Tibial nerve (tissue), 3 donors: ENCODE results near the gene FADS6.

Experiments used
- POLR2A ChIP-seq, 2 donors: fragments of 450-650 bp; IDR thresholded peaks; one replicate each; pipeline ENCODE4 v1.6.1; 2017; ENCODE audit warnings: antibody characterized with exemption in 2 of 2, mild to moderate bottlenecking in 2 of 2, moderate library complexity in 2 of 2
- TF ChIP-seq, protein P1 (sequence below), 5 experiments: fragments of 200-600 bp in 3 of 5; fragments of 450-650 bp in 2 of 5; sonication (generic) in 3 of 5; IDR thresholded peaks; one replicate each; pipeline ENCODE4 v1.5.1; 2016 to 2019; ENCODE audit warnings: antibody characterized with exemption in 5 of 5, mild to moderate bottlenecking in 3 of 5, moderate library complexity in 2 of 5

DNA sequence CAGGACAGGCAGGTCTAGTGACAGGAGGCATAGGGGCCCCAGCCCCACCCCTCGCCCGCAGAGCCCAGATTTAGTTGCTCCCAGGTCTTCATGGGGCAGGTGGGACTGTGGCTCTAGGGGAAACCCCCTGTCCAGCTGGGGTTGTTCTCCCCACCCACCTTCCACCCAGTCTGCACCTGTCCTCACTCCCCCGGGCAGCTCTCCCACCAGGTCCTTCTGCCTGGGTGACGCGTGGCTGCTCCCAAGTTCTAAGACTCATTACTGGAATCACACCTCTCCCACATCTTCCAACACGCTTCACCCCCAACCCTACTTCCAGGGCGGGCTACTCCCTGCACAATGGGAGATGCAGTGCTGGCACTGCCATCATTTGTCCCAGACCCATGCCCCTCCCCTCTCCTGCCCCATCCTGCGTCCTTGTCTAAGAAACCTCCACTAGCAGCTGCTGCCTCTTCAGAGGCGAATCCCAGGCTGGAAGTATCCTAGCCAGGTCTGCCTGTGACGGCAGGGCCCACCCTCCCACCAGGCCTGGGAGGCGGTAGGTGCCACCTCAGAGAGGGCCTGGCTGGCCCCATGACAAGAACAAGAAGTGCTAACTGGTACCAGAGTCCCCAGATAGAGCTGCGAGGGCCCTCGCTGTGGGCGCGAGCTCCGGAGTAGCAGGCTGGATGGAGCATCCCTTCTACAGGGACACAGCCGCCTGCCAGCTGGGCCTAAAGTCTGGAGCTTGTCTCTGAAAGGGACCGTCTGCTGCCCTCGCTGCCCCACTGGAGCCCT is 56.6 kb downstream of the FADS6 start:
- TF ChIP-seq, protein P1, sequence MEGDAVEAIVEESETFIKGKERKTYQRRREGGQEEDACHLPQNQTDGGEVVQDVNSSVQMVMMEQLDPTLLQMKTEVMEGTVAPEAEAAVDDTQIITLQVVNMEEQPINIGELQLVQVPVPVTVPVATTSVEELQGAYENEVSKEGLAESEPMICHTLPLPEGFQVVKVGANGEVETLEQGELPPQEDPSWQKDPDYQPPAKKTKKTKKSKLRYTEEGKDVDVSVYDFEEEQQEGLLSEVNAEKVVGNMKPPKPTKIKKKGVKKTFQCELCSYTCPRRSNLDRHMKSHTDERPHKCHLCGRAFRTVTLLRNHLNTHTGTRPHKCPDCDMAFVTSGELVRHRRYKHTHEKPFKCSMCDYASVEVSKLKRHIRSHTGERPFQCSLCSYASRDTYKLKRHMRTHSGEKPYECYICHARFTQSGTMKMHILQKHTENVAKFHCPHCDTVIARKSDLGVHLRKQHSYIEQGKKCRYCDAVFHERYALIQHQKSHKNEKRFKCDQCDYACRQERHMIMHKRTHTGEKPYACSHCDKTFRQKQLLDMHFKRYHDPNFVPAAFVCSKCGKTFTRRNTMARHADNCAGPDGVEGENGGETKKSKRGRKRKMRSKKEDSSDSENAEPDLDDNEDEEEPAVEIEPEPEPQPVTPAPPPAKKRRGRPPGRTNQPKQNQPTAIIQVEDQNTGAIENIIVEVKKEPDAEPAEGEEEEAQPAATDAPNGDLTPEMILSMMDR (IDR thresholded peaks at IDR 0.05) = no peak
- no peak for TF ChIP-seq POLR2A (IDR thresholded peaks at IDR 0.05)
